Raji (cell line): ENCODE data around the gene EDEM3.

Source experiments
- POLR2A ChIP-seq: IDR thresholded peaks from 2 replicates; pipeline ENCODE4 v1.6.1; 2011; ENCODE audit warnings: low read depth, low read length, control low read depth; ENCODE audit not compliant: insufficient read depth

EDEM3 gene

DNA sequence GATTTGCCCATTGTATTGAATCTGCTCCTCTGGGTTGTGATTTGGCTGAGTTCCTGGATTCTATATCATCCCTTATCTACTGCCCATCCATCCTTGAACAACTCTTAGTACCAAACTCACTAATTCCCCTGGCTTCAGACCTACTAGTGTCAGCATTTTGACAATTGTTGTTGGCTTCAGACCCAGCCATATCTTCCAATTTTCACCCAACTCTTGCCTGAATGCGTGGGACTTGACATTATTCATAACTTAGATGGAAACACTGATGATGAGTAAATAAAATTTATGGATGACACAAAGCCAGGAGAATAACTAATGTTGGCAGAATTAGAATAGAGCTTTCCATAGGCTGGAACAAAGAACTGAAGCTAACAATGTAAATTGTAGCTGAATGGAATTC is 27.3 kb upstream of the EDEM3 start:
- TF ChIP-seq POLR2A: no peak

DNA sequence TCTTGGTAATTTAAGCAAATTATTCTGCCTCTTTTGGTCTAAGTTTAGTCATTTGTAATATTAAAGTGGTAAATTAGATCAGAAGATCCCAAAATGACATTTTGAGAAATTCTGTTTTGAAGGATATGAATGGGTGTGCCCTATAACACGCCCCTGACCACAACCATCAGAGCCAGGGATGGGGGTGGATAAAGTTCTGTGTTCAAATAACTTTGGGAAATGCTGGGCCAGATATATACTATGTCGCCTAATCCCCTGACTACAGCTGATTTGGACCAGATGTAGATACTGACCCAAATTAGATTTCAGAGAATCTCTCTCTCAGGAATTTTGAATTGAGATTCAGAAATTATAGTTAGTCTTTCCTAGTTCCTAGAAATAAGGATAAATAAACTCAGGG is 21.2 kb upstream of the EDEM3 start:
- TF ChIP-seq POLR2A: no peak

DNA sequence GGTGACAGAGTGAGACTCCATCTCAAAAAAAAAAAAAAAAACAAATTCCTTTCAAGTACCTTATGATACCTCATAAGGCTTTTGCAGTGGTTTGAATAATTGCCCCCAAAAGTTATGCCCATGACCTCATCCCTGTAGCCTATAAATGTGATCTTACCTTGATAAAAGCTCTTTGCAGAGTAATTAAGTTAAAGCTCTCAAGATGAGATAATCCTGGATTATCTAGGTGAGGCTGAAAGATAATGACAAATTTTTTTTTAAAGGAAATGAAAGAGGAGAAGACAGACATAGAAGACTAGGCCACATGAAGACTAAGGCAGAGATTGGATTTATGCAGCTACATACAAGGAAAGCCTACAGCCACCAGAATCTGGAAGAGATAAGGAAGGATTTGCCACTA is 20.7 kb upstream of the EDEM3 start:
- TF ChIP-seq POLR2A: no peak

DNA sequence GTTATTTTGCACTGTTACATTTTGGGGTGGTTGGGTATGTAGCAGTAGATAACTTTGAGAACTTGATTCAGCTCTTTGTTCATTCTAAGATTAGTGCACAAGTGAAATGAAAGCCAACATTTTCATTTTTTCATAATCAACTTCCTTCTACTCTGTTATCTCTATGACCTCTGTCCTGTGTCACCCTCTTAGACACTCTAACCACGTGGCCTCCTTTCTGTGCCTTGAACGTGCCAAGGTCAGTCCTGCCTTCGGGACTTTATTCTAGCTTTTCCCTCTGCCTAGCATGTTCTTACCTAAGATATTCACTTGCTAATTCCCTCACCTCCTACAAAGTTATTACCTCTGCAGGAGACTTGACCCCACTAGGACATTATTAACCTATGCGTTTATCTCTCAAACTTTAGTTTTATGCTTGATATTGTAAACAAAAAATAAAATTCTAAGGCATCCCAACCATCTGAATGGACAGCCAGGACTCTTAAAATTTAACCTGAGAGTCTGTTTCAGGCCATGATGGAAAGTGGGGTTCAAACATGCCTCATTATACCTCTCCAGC is 19.2 kb upstream of the EDEM3 start:
- no peak for TF ChIP-seq POLR2A

DNA sequence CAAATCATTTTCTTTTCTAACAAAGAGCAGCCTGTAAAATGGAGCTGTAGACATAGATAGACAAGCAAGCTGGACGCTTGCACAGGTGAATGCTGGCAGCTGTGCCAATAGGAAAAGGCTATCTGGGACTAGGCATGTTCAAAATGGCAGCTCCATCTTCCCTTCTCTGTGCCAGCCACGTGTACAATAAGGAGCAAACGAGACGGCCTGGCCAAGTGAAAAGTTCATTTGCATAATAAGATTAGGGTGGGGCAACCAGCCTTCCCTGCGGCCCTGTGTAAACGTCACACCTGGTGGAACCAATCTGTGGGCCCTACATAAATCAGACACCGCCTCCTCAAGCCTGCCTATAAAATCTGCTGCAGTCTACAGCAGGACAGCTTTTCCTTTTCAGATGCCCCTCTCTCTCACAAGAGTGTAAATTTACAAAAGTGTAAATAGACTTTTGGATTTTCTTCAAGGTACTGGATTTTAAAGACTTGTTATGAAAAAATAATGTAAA is 16.6 kb upstream of the EDEM3 start:
- TF ChIP-seq POLR2A: no peak

DNA sequence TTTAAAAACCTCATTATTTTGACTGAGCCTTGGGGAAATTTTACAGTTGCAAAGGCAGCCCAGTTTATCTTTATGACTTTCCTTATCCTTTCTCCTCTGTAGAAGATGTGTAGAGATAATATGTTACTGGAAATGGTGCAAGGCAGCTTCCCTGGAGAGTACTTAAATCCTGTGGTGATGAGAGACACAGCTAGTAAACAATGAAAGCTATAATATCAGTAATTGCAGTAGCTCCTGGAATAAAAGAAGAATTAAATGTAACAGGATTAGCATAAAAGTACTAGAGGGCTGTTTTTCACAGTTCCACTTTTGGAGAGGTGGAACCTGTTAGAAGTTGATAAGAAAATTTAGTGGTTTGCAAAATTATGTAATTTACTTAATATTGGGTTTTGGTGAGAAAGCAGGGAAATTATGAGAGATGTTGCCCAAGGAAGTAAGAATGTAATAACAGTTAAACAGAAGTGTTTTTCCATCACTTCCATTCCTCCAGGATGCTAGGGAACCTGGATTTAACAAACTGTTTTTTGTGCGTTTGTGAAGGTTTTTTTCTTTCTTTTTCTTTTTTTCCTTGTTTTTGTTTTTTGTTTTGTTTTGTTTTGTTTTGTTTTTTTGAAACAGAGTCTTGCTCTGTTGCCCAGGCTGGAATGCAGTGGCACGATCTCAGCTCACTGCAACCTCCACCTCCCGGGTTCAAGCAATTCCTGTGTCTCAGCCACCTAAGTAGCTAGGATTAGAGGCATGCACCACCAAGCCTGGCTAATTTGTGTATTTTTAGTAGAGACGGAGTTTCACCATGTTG is 15.7 kb upstream of the EDEM3 start:
- no peak for TF ChIP-seq POLR2A

DNA sequence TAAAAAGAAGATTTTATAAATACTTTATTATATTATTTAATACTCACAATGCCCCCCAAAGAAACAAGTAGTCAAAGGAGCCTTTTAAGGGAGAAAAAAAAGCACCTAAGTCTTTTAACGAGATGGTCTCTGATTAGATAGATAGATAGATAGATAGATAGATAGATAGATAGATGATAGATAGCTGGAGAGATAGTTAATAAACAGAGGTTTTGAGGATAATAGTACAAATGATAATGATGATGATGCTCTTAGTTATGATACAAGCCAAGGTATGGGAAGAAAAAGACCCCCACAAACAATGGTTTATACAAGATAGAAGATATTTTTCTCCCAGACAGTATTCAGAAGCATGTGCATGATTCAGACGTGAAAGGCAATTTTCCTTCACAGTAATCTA is 14.6 kb upstream of the EDEM3 start:
- no peak for TF ChIP-seq POLR2A

DNA sequence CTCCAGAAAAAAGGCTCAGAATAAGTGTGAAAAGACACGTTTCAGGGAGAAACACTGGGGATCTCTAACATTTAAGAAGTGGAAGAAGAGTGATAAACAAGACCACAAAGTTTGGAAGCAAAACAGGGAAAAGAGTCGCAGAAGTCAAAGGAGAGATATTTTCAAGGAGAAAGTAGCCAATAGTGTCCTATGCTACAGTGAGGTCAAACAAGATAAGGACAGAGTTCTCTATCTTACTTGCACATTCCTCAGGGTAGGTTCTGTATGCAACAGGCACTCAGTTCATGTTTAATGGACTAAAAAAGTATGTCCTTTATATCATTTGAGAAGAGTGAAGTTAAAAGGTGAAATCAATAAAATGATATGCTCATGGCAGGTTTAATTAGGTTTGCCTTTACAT is 13.8 kb upstream of the EDEM3 start:
- no peak for TF ChIP-seq POLR2A

DNA sequence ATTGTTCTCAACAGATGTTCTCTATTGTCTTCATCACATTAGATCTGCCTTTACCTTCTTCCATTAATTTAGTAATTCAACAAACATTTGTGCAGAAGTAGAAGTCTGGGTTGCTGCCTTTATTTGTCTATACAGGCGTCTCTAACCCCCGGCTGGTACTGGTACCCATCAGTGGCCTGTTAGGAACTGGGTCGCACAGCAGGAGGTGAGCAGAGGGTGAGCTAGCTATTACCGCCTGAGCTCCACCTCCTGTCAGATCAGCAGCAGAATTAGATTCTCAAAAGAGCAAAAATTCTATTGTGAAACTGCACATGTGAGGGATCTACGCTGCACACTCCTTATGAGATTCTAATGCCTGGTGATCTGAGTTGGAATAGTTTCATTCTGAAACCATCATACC is 12.9 kb upstream of the EDEM3 start:
- no peak for TF ChIP-seq POLR2A

DNA sequence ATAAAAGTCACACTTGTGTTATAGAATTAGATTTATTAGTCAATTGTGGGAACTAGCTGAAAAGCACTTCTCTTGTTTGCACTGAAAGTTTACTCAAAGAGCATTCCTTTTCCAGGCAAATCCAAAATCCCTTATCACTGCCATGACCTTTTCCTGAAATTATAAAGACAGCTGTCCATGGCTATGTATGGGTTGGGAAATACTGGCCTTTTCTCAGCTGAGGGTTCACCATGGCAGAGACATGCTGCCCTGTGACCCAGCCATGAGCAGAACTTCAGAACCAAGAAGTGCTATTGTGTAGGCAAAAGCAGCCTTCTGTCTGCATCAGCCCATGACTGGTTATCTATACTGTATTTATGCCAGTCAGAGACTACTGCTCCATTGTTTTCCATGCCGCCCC is 9.8 kb upstream of the EDEM3 start:
- no peak for TF ChIP-seq POLR2A

DNA sequence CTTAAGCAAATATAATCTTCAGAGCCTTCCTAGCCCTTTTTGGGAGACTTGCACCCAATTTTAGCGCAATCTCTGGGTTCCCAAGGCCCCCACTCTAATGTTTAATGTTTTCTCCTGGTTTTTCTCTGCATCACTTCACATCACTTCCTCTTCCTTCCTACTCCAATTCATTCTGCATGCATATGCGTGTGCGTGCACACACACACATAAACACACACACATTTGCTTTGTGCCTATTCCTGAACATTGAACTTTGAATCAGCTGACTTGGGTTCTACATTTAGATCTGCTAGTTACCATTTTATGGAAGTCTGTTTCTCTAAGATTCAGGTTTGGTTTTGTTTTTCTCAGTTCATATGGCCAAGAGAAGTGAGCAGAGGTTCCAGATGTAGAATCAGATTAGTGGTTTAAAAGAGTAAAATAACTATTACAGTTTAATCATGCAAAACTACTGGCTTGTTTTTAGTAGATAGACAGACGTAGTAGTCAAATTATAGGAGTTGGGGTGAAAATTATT is 7.4 kb upstream of the EDEM3 start:
- TF ChIP-seq POLR2A: no peak

DNA sequence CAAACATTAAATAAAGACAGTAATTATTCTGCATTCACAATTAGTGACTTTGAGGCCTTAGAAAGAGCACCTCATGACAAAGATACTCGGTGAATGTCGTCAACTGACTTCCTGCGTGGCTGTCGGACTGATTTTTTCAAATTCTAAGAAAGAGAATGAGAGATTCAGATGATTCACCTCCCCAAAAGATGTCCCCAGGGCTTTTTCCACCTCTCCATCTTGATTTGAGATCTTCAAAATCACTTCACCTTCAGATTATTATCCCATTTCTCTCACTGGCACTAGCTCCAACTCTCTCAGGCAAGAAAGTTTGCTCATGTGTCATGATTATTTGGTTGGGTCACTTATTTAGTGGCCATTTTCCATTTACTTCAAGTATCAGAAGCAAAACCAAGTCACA is 5.0 kb upstream of the EDEM3 start:
- no peak for TF ChIP-seq POLR2A

DNA sequence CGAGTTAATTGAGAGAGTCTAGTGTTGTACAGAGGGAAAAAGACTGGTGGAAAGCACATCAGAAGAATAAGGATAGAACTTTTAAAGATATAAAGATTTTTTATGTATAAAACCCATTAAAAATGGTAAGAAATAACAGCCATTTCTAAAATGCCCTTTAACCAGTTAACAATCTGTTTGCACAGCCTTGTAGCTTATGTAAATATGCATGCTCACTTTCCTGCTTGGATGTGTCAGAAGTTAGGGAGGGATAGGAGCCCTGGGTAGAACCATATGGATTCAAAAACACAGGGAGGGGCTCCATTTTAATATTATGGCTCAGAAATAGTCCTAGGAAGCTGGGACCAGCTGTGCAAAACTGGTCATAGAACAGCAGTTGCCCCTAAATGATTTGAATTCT is 4.5 kb upstream of the EDEM3 start:
- TF ChIP-seq POLR2A: no peak

DNA sequence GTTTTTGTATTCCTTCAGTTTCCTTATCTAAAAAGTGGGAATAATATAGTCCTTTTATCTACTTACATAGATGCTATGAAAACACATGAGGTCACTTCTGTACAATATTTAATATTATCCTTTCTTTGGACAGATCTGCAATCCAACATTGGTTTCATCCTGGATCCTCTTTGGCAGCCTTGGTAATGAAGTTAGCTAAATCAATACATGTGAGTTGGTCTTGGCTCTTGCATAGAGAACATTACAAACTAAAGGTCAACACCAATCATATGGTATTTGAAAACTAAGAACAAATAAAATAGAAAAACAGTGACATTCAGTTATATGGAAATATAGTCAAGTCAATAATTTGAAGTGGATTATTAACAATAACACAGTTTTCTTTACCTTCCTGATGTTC is 3.2 kb upstream of the EDEM3 start:
- TF ChIP-seq POLR2A: no peak

DNA sequence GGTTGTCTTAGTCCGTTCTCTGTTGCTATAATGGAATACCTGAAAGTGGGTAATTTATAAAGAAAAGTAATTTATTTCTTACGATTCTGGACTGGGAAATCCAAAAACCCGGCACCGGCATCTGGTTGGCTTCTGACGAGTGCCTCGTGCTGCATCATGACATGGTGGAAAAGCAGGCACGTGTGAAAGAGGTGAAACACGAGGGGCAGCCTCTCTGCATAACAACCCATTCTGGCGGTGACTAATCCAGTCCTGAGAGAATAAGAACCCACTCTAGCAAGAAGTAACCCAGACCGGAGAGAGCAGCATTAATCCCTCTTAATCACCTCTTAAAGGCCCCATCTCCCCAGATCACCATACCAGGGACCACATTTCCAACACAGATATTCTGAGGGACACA is 2.7 kb upstream of the EDEM3 start:
- no peak for TF ChIP-seq POLR2A

DNA sequence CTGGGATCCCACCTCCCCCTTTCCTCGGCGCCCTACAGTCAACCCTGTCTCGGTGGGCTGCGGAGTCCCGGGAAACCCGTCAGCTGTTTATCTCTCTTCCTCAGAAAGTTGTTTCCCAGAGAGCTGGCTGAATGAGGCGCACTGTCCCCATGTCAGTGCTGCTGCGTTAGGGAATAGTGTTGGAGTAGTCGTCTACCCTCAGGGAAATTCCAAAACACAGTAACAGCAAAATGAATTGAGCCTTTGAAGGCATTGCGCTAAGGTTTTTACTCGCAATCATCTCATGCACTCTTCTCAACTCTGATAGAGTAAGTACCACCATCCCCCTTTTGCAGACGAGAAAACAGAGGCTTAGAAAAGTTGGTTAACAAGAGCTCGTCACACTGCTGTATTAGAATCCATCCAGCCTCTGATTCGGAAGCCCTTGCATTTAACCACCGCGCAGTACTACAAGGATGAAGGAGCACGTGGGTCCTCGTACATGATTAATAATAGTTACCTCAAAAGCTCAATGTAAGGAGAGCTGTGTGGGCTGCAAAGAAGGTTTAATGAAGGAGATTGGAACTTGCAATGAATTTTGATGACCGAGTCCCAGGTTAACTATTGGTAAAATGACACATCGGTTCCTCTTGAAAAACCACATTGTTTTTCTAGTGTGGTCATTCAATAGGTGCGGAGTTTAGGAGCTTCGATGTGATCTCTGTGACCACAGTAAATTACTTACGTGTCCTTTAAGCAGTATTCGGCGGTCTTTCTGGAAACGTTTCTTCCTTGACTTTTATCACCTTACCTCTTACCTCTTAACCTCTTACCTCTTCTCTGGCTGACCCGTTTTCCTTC is 788 bp upstream of the EDEM3 start:
- TF ChIP-seq POLR2A: no peak
